Esophagus muscularis mucosa (tissue), 4 donors: Measurements from ENCODE around the gene SHANK3. TPM values are rescaled to one million over a fixed set of nuclear protein-coding genes. Genes with fewer than 3 reads are reported as not detected.

Experiments
- DNase-seq: peaks from one replicate; pipeline ENCODE4 v3.0.0-alpha.2; 2017; ENCODE audit errors: extremely low spot score
- H3K27ac ChIP-seq, 4 donors: fragments of 200-600 bp; sonication (generic); replicated peaks in 1 of 4; 1 replicate in 3 of 4; 2 replicates in 1 of 4; pipeline ENCODE4 v1.5.1; 2016 to 2019; ENCODE audit warnings: mild to moderate bottlenecking in 1 of 4
- H3K27me3 ChIP-seq, 4 donors: fragments of 200-600 bp; sonication (generic); one replicate each; pipeline versions ENCODE4 v1.5.1 to v1.6.0; 2016 to 2019
- H3K36me3 ChIP-seq, 4 donors: fragments of 200-600 bp; sonication (generic); one replicate each; pipeline ENCODE4 v1.5.1; 2016 to 2019
- H3K4me1 ChIP-seq, 4 donors: fragments of 200-600 bp; sonication (generic); one replicate each; pipeline ENCODE4 v1.5.1; 2016 to 2019
- H3K4me3 ChIP-seq, 4 donors: fragments of 200-600 bp; sonication (generic); 1 replicate in 2 of 4; 2 replicates in 2 of 4; pipeline ENCODE4 v1.5.1; 2016 to 2019; ENCODE audit warnings: mild to moderate bottlenecking in 4 of 4, moderate library complexity in 1 of 4
- H3K9me3 ChIP-seq, 4 donors: fragments of 200-600 bp; sonication (generic); 1 replicate in 3 of 4; 2 replicates in 1 of 4; pipeline ENCODE4 v1.5.1; 2016 to 2019
- CTCF ChIP-seq, 3 experiments: fragments of 200-600 bp in 2 of 3; fragments of 450-650 bp in 1 of 3; sonication (generic) in 2 of 3; IDR thresholded peaks; one replicate each; pipeline ENCODE4 v1.5.1; 2017 to 2019; ENCODE audit warnings: antibody characterized with exemption in 3 of 3, mild to moderate bottlenecking in 2 of 3, moderate library complexity in 1 of 3
- EP300 ChIP-seq: sonication (generic); formaldehyde crosslinking; IDR thresholded peaks from one replicate; pipeline ENCODE4 v1.6.1; 2017; ENCODE audit warnings: antibody characterized with exemption
- POLR2A ChIP-seq: fragments of 450-650 bp; IDR thresholded peaks from one replicate; pipeline ENCODE4 v1.6.1; 2017; ENCODE audit warnings: antibody characterized with exemption, moderate library complexity, mild to moderate bottlenecking, low read depth
- POLR2AphosphoS5 ChIP-seq, 2 donors: sonication (generic); formaldehyde crosslinking; IDR thresholded peaks; one replicate each; pipeline ENCODE4 v1.6.1; 2017; ENCODE audit warnings: antibody characterized with exemption in 2 of 2
- WGBS: methylation state at CpG from one replicate; pipeline ENCODE4 v1.1.5; 2018; 5-methylcytosine and 5-hydroxymethylcytosine counted together
- intact Hi-C: fragments of 100-400 bp; cut with DNase I; formaldehyde crosslinking; loops from one replicate; pipeline ENCODE4 v1.15.1; 2023
- total RNA-seq, 4 donors: library from RNA; depleted of rRNA; stranded (reverse); fragments of >200 nt; gene quantifications; one replicate each; pipeline versions ENCODE4 v1.1.0 to v1.2.1, GENCODE V29; 2016

Gene SHANK3
- total RNA-seq, 4 donors from 2014 or later = 7.0 to 21.1 (median 16.0) TPM

GRCh38 chr22:50706481-50707125, 34.0 kb downstream of the SHANK3 start:
- H3K36me3 ChIP-seq = peaks cover 0 to 87% (median 45%) of the 10 kb centered on the region in 4 donors
- 94% methylated on average over 11 of the region's 14 CpGs for WGBS
- no peak for DNase-seq

GRCh38 chr22:50708474-50708873, 35.9 kb downstream of the SHANK3 start:
- H3K27me3 ChIP-seq = no peaks in the 10 kb centered on the region
- peaks cover 13 to 30% (median 22%) of the 10 kb centered on the region in 4 donors for H3K4me1 ChIP-seq
- H3K4me3 ChIP-seq = no peak overlapping the region
- intact Hi-C loops = no loop called here
- 97% methylated on average over 3 of the region's 3 CpGs for WGBS
- DNase-seq = no peak
- H3K9me3 ChIP-seq = no peaks in the 10 kb centered on the region
- H3K27ac ChIP-seq = no peak overlapping the region
- H3K36me3 ChIP-seq = peaks cover 0 to 72% (median 33%) of the 10 kb centered on the region in 4 donors
- TF ChIP-seq EP300 = no peak
- no peak for TF ChIP-seq POLR2A
- no peak for TF ChIP-seq CTCF (IDR thresholded peaks at IDR 0.05)
- TF ChIP-seq POLR2AphosphoS5 (IDR thresholded peaks at IDR 0.05) = no peak

More at GRCh38 chr22:50706481-50707125, 34.0 kb downstream of the SHANK3 start:
- intact Hi-C loops = no loop called here
- no peaks in the 10 kb centered on the region for H3K27me3 ChIP-seq
- H3K4me3 ChIP-seq = no peak overlapping the region
- H3K4me1 ChIP-seq = peaks cover 8 to 15% (median 13%) of the 10 kb centered on the region in 4 donors
- TF ChIP-seq POLR2AphosphoS5 (IDR thresholded peaks at IDR 0.05) = no peak
- no peak for TF ChIP-seq POLR2A
- no peak for TF ChIP-seq EP300
- TF ChIP-seq CTCF (IDR thresholded peaks at IDR 0.05) = no peak
- no peaks in the 10 kb centered on the region for H3K9me3 ChIP-seq
- no peak overlapping the region for H3K27ac ChIP-seq

- Histone ChIP-seq H3K9me3 (no peaks in the 10 kb centered on the region), H3K27me3 (no peaks in the 10 kb centered on the region), H3K4me3 (no peak overlapping the region), H3K36me3 (peaks cover 0 to 67% (median 31%) of the 10 kb centered on the region in 4 donors), H3K4me1 (peaks cover 14 to 33% (median 26%) of the 10 kb centered on the region in 4 donors), H3K27ac (no peak overlapping the region)
- 83% methylated on average over 6 of the region's 6 CpGs for WGBS
- intact Hi-C loops = no loop called here
- DNase-seq = no peak
- TF ChIP-seq POLR2AphosphoS5 (IDR thresholded peaks at IDR 0.05) (no peak), EP300 (no peak), CTCF (IDR thresholded peaks at IDR 0.05) (no peak), POLR2A (no peak)
Measured at GRCh38 chr22:50708996-50709395, 36.4 kb downstream of the SHANK3 start.

GRCh38 chr22:50710221-50710620, 37.6 kb downstream of the SHANK3 start:
- no peak overlapping the region for H3K4me3 ChIP-seq
- 75% methylated on average over 6 of the region's 6 CpGs for WGBS
- no peak for TF ChIP-seq POLR2AphosphoS5 (IDR thresholded peaks at IDR 0.05)
- TF ChIP-seq CTCF (IDR thresholded peaks at IDR 0.05) = no peak
- TF ChIP-seq POLR2A = no peak
- no peak for TF ChIP-seq EP300
- H3K4me1 ChIP-seq = peaks cover 14 to 34% (median 28%) of the 10 kb centered on the region in 4 donors
- no peak for DNase-seq
- intact Hi-C loops = no loop called here
- H3K9me3 ChIP-seq = no peaks in the 10 kb centered on the region
- H3K27me3 ChIP-seq = no peaks in the 10 kb centered on the region
- H3K36me3 ChIP-seq = peaks cover 0 to 66% (median 26%) of the 10 kb centered on the region in 4 donors
- no peak overlapping the region for H3K27ac ChIP-seq
